OCI-LY1 (cell line): Measurements from ENCODE around the gene CRYBG2.

Experiments used
- H2AFZ ChIP-seq: fragments of 200-600 bp; sonication (generic), shearing (Covaris generic); 2 replicates; pipeline ENCODE4 v1.6.0; 2014; ENCODE audit warnings: antibody characterized with exemption, mild to moderate bottlenecking, low read length
- H3F3A ChIP-seq: fragments of 200-600 bp; sonication (generic), shearing (Covaris generic); 2 replicates; pipeline ENCODE4 v1.6.0; 2014; ENCODE audit warnings: mild to moderate bottlenecking, antibody characterized with exemption, low read length, moderate library complexity; ENCODE audit not compliant: insufficient read depth
- H3K27ac ChIP-seq: fragments of 200-600 bp; sonication (generic); 2 replicates; pipeline ENCODE4 v1.5.1; 2014; ENCODE audit warnings: low read length, mixed run types, mild to moderate bottlenecking, low read depth; ENCODE audit not compliant: poor library complexity, severe bottlenecking
- H3K27me3 ChIP-seq: fragments of 200-600 bp; sonication (generic); 2 replicates; pipeline ENCODE4 v1.6.0; 2014; ENCODE audit warnings: antibody characterized with exemption, mild to moderate bottlenecking, low read length, moderate library complexity; ENCODE audit not compliant: insufficient read depth
- H3K36me3 ChIP-seq: fragments of 200-600 bp; sonication (generic); 2 replicates; pipeline ENCODE4 v1.6.1; 2014; ENCODE audit warnings: mild to moderate bottlenecking, antibody characterized with exemption, low read length, moderate library complexity, mixed read lengths; ENCODE audit not compliant: insufficient read depth
- H3K4me1 ChIP-seq: fragments of 200-600 bp; sonication (generic); 2 replicates; pipeline ENCODE4 v1.5.1; 2014; ENCODE audit warnings: mild to moderate bottlenecking, low read length, moderate library complexity; ENCODE audit not compliant: insufficient read depth, severe bottlenecking
- H3K4me2 ChIP-seq: fragments of 200-600 bp; sonication (generic), shearing (Covaris generic); 2 replicates; pipeline ENCODE4 v1.6.1; 2014; ENCODE audit warnings: low read length
- H3K4me3 ChIP-seq: fragments of 200-600 bp; sonication (generic); 2 replicates; pipeline ENCODE4 v1.5.1; 2014; ENCODE audit warnings: low read length, low read depth, mild to moderate bottlenecking, mixed read lengths; ENCODE audit not compliant: poor library complexity, severe bottlenecking
- H3K79me2 ChIP-seq: fragments of 200-600 bp; shearing (Covaris generic); 2 replicates; pipeline ENCODE4 v1.6.1; 2016; ENCODE audit warnings: mixed run types, low read length, mixed read lengths; ENCODE audit not compliant: insufficient read depth
- H3K9ac ChIP-seq: fragments of 200-600 bp; sonication (generic), shearing (Covaris generic); 2 replicates; pipeline ENCODE4 v1.6.1; 2014; ENCODE audit warnings: mild to moderate bottlenecking, low read length, mixed read lengths
- H3K9me2 ChIP-seq: fragments of 200-600 bp; sonication (generic), shearing (Covaris generic); 2 replicates; pipeline ENCODE4 v1.6.1; 2014; ENCODE audit warnings: low read depth, mild to moderate bottlenecking, low read length, mixed read lengths
- H3K9me3 ChIP-seq: fragments of 200-600 bp; shearing (Covaris generic); 2 replicates; pipeline ENCODE4 v1.6.1; 2014; ENCODE audit warnings: low read length, mixed read lengths
- H4K20me1 ChIP-seq: fragments of 200-600 bp; sonication (generic), shearing (Covaris generic); 2 replicates; pipeline ENCODE4 v1.6.0; 2016; ENCODE audit warnings: mild to moderate bottlenecking, low read length; ENCODE audit not compliant: insufficient read depth
- EZH2 ChIP-seq: fragments of 200-600 bp; sonication (generic), shearing (Covaris generic); IDR thresholded peaks from 2 replicates; pipeline ENCODE4 v1.8.0; 2017; ENCODE audit warnings: borderline replicate concordance, mixed run types, mild to moderate bottlenecking, antibody characterized with exemption, low read length, moderate library complexity, mixed read lengths
- TF ChIP-seq, protein P1 (sequence below): fragments of 200-600 bp; sonication (generic), shearing (Covaris generic); IDR thresholded peaks from 2 replicates; pipeline ENCODE4 v1.5.1; 2017; ENCODE audit warnings: mild to moderate bottlenecking, antibody characterized with exemption, low read length, moderate library complexity, mixed read lengths

CRYBG2 gene

DNA sequence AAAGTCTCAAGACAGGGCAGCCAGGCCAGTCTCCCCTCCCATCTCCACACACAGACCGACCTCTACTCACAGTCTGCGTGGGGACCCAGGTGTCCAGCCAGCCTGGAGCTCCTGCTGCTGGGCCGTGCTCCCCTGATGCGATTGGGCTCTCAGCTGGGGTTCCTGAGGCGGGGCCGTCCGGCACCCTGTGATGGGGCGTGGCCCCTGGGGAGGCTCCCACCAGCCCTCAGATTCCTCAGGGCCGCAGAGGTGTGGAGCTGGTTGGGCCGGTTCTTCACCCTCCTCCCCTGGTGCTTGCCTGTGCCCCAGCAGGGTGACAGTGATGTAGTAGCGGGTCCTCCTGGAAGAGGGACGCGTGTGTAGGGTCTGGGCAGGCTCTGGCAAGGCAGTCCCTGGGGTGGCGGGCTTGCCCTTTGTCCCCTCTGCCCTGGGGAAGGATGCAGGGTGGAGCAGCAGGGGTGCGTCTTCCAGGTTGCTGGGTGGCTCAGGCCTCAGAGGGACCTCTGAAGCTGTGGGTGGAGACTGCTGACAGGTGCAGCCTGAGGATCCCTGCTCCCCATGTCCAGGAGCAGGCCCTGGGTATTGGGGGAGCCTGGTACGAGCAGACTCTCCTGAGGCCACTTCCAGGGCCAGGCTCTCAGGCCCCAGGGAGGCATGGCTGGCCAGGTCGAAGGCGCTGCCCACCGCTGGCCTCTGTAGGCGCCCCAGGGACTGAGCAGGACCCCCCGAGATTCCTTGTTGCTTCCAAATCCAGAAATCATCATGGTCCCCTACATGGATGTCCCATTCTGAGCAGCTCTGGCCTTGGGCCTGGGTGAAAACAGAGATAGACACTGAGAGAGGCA, at the start of gene CRYBG2:
Gene CRYBG2, minus strand, starts transcription at position 155 of the 845 bp plus-strand sequence. CDS start 7,473 bp downstream, outside the sequence.
- Histone ChIP-seq H3F3A (no peaks in the 10 kb centered on the region), H3K27ac (no peak within 1 kb of the TSS), H3K9ac (no peak within 1 kb of the TSS), H3K4me2 (no peak within 1 kb of the TSS), H3K36me3 (no peaks in the 10 kb centered on the region), H4K20me1 (no peaks in the 10 kb centered on the region), H3K9me3 (no peaks in the 10 kb centered on the region), H3K4me1 (no peaks in the 10 kb centered on the region), H3K4me3 (no peak within 1 kb of the TSS), H3K9me2 (no peaks in the 10 kb centered on the region), H2AFZ (no peak within 1 kb of the TSS), H3K27me3 (peaks cover 3% of the 10 kb centered on the region; the same call in 1 of the 2 replicates), H3K79me2 (no peaks in the 10 kb centered on the region)
- TF ChIP-seq, protein P1, sequence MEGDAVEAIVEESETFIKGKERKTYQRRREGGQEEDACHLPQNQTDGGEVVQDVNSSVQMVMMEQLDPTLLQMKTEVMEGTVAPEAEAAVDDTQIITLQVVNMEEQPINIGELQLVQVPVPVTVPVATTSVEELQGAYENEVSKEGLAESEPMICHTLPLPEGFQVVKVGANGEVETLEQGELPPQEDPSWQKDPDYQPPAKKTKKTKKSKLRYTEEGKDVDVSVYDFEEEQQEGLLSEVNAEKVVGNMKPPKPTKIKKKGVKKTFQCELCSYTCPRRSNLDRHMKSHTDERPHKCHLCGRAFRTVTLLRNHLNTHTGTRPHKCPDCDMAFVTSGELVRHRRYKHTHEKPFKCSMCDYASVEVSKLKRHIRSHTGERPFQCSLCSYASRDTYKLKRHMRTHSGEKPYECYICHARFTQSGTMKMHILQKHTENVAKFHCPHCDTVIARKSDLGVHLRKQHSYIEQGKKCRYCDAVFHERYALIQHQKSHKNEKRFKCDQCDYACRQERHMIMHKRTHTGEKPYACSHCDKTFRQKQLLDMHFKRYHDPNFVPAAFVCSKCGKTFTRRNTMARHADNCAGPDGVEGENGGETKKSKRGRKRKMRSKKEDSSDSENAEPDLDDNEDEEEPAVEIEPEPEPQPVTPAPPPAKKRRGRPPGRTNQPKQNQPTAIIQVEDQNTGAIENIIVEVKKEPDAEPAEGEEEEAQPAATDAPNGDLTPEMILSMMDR: no peak
- no peak for TF ChIP-seq EZH2

- H3K27me3 ChIP-seq: no peaks in the 10 kb centered on the region
- no peaks in the 10 kb centered on the region for H3K9me3 ChIP-seq
- H3K4me1 ChIP-seq: no peaks in the 10 kb centered on the region
- H4K20me1 ChIP-seq: no peaks in the 10 kb centered on the region
- no peak overlapping the region for H2AFZ ChIP-seq
- H3F3A ChIP-seq: no peaks in the 10 kb centered on the region
- H3K36me3 ChIP-seq: no peaks in the 10 kb centered on the region
- H3K9me2 ChIP-seq: no peaks in the 10 kb centered on the region
- H3K27ac ChIP-seq: no peak overlapping the region
- H3K4me2 ChIP-seq: no peak overlapping the region
- TF ChIP-seq, protein P1: no peak
- TF ChIP-seq EZH2: no peak
- no peaks in the 10 kb centered on the region for H3K79me2 ChIP-seq
- H3K4me3 ChIP-seq: no peak overlapping the region
- H3K9ac ChIP-seq: no peak overlapping the region
Observed at GRCh38 chr1:26403656-26404055, 49.7 kb upstream of the CRYBG2 start.

DNA sequence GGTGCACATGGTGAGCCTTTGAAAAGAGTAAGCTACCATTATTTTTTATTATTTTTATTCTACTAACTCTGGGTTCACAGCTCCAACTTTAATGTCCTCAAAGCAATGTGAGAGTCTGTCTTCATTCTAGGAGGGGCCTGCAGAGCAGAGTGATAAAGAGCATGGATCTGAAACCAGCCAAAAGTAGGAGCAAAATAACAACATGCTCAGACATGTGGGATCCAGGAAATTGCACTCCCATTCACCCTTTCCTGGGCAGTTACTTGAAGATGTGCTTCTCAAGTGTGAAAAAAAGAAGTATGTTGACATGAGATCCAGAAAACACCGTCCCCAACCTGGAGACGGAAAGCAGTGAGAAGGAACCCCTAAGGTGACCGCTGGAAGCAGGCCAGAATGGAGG, 48.0 kb upstream of the CRYBG2 start:
- no peaks in the 10 kb centered on the region for H4K20me1 ChIP-seq
- no peaks in the 10 kb centered on the region for H3K79me2 ChIP-seq
- H3K4me1 ChIP-seq: no peaks in the 10 kb centered on the region
- no peaks in the 10 kb centered on the region for H3F3A ChIP-seq
- TF ChIP-seq EZH2: no peak
- TF ChIP-seq, protein P1: no peak
- no peaks in the 10 kb centered on the region for H3K36me3 ChIP-seq
- H3K4me3 ChIP-seq: no peak overlapping the region
- H3K27me3 ChIP-seq: no peaks in the 10 kb centered on the region
- no peak overlapping the region for H3K27ac ChIP-seq
- no peak overlapping the region for H3K9ac ChIP-seq
- H2AFZ ChIP-seq: no peak overlapping the region
- H3K9me3 ChIP-seq: no peaks in the 10 kb centered on the region
- no peaks in the 10 kb centered on the region for H3K9me2 ChIP-seq
- H3K4me2 ChIP-seq: no peak overlapping the region
